PC-9 (cell line): ENCODE results near the gene CRTAC1.

ENCODE experiments used
- EZH2 ChIP-seq: fragments of 200-600 bp; sonication (generic); IDR thresholded peaks from 2 replicates; pipeline ENCODE4 v1.8.0; 2017; ENCODE audit warnings: antibody characterized with exemption, low read depth
- TF ChIP-seq, protein P1 (sequence below): fragments of 200-600 bp; sonication (generic); conservative IDR thresholded peaks from 2 replicates; pipeline ENCODE4 v1.6.1; 2017; ENCODE audit warnings: mixed run types, antibody characterized with exemption, mild to moderate bottlenecking, moderate library complexity

DNA sequence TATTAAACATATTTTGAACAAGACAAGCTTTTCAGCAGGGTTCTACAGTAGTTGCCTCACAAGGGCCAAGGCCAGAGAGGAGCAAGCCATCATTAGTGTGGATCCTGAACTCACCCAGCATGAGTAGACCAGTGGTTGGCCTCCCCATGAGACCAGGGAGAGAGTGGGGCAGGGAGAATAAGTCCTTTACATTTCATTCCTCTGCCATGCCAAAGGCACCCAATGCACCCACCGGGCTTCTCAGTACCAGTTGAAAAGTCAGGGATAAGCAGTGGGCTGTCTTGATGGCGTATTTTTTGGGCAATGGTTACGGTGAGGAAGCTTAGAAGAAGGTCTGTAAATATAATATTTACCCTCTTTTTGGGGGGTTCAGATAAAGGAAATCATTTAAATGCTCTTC lies 16.6 kb downstream of the CRTAC1 start:
- TF ChIP-seq, protein P1, sequence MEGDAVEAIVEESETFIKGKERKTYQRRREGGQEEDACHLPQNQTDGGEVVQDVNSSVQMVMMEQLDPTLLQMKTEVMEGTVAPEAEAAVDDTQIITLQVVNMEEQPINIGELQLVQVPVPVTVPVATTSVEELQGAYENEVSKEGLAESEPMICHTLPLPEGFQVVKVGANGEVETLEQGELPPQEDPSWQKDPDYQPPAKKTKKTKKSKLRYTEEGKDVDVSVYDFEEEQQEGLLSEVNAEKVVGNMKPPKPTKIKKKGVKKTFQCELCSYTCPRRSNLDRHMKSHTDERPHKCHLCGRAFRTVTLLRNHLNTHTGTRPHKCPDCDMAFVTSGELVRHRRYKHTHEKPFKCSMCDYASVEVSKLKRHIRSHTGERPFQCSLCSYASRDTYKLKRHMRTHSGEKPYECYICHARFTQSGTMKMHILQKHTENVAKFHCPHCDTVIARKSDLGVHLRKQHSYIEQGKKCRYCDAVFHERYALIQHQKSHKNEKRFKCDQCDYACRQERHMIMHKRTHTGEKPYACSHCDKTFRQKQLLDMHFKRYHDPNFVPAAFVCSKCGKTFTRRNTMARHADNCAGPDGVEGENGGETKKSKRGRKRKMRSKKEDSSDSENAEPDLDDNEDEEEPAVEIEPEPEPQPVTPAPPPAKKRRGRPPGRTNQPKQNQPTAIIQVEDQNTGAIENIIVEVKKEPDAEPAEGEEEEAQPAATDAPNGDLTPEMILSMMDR: no peak
- no peak for TF ChIP-seq EZH2
